Mesothelial cell of epicardium (in vitro differentiated cells): ENCODE measurements around the gene GIMAP2. TPM values are rescaled to one million over a fixed set of nuclear protein-coding genes. Genes with fewer than 3 reads are reported as not detected.

Experiments used
- DNase-seq, 2 experiments: peaks; one replicate each; pipeline ENCODE4 v3.0.0; 2021; ENCODE audit warnings: low spot score in 2 of 2; ENCODE audit not compliant: unreplicated experiment in 2 of 2
- H3K27ac Mint-ChIP-seq: 2 replicates; pipeline ENCODE4 v1.8.0; 2021; ENCODE audit warnings: mixed read lengths
- H3K27me3 Mint-ChIP-seq: 2 replicates; pipeline ENCODE4 v1.8.0; 2021; ENCODE audit warnings: low read depth, mixed read lengths
- H3K36me3 Mint-ChIP-seq: 2 replicates; pipeline ENCODE4 v1.8.0; 2021; ENCODE audit warnings: mixed read lengths
- H3K4me1 Mint-ChIP-seq: 2 replicates; pipeline ENCODE4 v1.8.0; 2021; ENCODE audit warnings: mixed read lengths
- H3K4me3 Mint-ChIP-seq: 2 replicates; pipeline ENCODE4 v1.8.0; 2021; ENCODE audit warnings: mild to moderate bottlenecking, moderate library complexity, mixed read lengths
- H3K9me3 Mint-ChIP-seq: 2 replicates; pipeline ENCODE4 v1.8.0; 2021; ENCODE audit warnings: mixed read lengths
- total RNA-seq: library from RNA; stranded (reverse); gene quantifications from 3 replicates; pipeline ENCODE4 v1.2.1, GENCODE V29; 2021
- TF ChIP-seq, protein P1 (sequence below): fragments of 200-600 bp; sonication (generic); IDR thresholded peaks from one replicate; pipeline ENCODE4 v1.5.0; 2021; ENCODE audit warnings: antibody characterized with exemption; ENCODE audit not compliant: unreplicated experiment

The GIMAP2 gene
- not detected in 3 replicates for total RNA-seq

DNA sequence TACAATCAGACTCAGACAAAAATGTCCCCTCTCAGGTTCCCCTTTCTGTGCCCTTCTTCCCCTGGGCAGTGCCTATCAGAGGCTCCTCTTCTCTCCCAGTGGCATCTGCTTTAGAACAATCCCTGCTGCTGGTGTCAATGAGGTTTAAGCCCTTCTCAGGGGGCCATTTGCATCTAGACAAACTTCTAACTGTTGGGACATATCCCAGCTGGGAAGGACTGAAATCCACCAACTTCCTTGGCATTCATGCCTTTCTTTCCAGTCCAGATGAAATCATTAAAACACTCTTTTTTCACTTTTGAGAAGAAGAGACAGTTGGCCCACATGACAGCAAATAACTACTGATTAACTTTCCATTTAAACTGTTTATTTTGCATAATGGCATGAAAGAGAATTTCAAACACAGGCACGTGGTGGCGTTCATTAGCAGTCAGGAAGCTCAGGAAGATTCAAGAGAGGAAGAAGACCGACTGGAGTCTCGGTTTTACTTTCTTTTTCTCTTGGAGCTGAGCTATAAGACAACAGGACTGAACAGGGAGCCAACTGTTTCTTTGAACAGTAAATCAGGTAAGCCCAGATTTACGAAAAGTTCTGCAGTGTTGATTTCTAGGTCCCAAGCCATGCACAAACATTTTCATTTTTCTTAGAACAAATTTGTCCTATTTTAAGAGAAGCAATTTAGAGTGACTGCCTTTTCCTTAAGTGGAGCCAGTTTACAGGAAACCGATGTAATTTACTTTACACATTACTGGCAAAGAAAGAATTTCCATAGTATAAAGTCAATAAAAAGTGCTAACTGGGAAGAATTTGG is at the start of gene GIMAP2:
Gene GIMAP2 (plus strand): TSS at position 488 of the 811 bp plus-strand sequence. CDS start 1,354 bp downstream, outside the sequence.
- Mint-ChIP-seq H3K27me3 (peaks cover 2% of the 10 kb centered on the region), H3K27ac (no peak within 1 kb of the TSS), H3K4me3 (no peak within 1 kb of the TSS)

DNA sequence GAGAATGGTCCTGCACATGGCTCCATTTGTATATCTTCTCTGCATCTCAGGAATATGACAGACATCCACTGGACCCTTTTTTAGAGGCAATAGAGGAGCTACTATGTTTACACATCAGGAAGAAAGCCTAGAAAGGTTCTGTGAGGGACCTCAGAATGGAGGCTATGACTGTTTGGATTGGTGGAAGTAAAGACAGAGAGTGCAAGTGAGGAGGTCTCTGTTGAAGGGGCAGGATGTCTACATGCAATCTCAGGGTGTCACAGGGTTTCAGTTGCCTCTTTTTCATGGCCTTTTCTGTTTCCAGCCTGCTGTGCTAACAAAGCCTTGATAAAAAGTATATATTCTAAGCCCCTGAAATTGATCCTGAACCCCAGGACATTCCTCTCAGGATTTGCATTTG is 43.7 kb upstream of the GIMAP2 start:
- Mint-ChIP-seq H3K4me3 (no peak overlapping the region), H3K27ac (no peak overlapping the region), H3K36me3 (no peaks in the 10 kb centered on the region), H3K9me3 (peaks cover 59% of the 10 kb centered on the region), H3K4me1 (no peaks in the 10 kb centered on the region), H3K27me3 (no peaks in the 10 kb centered on the region)
- DNase-seq: no peak
- TF ChIP-seq, protein P1, sequence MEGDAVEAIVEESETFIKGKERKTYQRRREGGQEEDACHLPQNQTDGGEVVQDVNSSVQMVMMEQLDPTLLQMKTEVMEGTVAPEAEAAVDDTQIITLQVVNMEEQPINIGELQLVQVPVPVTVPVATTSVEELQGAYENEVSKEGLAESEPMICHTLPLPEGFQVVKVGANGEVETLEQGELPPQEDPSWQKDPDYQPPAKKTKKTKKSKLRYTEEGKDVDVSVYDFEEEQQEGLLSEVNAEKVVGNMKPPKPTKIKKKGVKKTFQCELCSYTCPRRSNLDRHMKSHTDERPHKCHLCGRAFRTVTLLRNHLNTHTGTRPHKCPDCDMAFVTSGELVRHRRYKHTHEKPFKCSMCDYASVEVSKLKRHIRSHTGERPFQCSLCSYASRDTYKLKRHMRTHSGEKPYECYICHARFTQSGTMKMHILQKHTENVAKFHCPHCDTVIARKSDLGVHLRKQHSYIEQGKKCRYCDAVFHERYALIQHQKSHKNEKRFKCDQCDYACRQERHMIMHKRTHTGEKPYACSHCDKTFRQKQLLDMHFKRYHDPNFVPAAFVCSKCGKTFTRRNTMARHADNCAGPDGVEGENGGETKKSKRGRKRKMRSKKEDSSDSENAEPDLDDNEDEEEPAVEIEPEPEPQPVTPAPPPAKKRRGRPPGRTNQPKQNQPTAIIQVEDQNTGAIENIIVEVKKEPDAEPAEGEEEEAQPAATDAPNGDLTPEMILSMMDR: no peak

More for the DNA sequence above, at the start of gene GIMAP2:
- H3K4me1 Mint-ChIP-seq: no peaks in the 10 kb centered on the region
- no peak for DNase-seq
- peaks cover 13% of the 10 kb centered on the region for H3K9me3 Mint-ChIP-seq
- H3K36me3 Mint-ChIP-seq: no peaks in the 10 kb centered on the region
- TF ChIP-seq, protein P1: no peak

DNA sequence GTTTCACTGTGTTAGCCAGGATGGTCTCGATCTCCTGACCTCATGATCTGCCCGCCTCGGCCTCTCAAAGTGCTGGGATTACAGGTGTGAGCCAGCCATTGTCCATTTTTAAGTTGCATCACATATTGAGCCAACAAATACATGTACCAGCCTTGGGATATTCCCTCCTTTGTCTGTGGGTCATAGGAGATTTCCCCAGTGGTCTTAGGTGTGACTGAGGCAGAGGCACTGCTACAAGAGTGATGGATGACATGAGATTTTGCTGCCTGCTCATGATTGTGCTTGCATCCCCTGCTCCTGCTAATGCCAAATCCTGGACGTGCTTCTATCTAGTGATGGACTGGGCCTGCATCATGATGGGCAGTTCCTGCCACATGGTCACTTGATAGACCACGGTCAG is 42.6 kb upstream of the GIMAP2 start:
- no peak for DNase-seq
- H3K27me3 Mint-ChIP-seq: no peaks in the 10 kb centered on the region
- no peaks in the 10 kb centered on the region for H3K4me1 Mint-ChIP-seq
- TF ChIP-seq, protein P1: no peak
- peaks cover 49% of the 10 kb centered on the region for H3K9me3 Mint-ChIP-seq
- H3K27ac Mint-ChIP-seq: no peak overlapping the region
- no peaks in the 10 kb centered on the region for H3K36me3 Mint-ChIP-seq
- H3K4me3 Mint-ChIP-seq: no peak overlapping the region

DNA sequence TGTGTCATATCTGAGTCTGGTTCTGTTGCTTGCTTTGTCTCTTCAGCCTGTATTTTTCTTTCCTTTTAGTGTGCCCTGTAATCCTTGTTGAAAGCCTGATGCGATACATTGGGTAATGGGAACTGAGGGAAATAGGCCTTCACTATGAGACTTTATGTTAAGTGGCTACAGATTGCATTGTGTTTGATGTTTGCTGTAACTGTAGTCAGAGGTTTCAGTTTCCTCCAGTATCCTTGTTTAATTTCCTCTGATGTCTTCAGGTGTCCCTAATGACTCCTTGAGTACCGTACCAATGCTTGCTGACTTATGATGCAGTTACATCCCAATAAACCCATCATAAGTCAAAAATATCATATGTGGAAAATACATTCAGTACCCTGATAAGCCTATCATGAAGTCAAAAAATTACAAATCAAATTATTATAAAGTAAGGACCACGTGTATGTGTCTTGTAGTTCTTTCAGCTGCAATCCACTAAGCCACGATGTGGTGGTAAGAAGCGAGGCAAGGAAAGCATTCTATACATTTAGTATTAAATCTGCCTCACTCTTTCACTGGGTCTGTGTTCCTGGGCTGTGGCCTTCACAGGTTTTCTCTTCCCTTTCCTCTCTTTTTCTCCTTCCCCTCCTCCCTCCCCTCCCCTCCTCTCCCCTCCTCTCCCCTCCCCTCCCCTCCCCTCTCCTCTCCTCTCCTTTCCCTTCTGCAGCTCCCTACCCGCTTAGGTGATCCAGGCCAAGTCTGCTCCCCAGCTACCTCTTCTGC is 40.1 kb upstream of the GIMAP2 start:
- H3K27ac Mint-ChIP-seq: no peak overlapping the region
- no peak overlapping the region for H3K4me3 Mint-ChIP-seq
- no peaks in the 10 kb centered on the region for H3K27me3 Mint-ChIP-seq
- no peaks in the 10 kb centered on the region for H3K36me3 Mint-ChIP-seq
- TF ChIP-seq, protein P1: no peak
- H3K4me1 Mint-ChIP-seq: no peaks in the 10 kb centered on the region
- peaks cover 38% of the 10 kb centered on the region for H3K9me3 Mint-ChIP-seq
- DNase-seq: no peak

DNA sequence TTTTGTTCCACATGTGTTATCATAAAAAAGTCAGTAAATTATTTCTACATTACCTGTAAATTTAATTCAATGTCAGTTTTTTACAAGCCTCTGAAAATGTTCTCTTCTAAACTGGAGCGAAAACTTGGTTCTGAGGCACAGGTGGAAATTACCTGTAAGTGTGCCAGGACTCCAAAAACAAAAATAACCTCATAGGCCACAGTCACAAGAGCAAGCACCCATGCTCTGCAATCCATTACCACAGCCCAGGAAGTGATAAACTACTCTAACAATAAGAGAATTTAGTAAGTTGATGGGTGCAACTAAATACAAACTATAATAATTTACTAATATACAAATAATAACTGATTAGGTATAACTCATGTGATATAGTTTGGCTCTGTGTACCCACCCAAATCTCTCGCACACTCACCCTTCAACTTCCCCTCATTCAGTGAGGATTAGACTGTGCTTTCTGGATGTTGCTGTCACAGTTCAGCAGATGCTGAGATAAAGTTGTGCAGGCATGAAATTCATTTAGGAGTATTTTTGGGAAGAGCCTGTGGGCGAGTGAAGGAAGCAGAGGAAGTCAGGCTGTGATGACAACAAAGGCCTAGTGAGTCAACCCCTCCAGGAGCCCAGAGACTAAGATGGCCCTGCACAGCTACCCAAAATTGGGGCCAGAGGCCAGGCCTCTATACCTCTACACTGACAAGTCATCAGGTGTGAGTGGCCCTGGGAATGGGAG is 37.0 kb upstream of the GIMAP2 start:
- Mint-ChIP-seq H3K27me3 (no peaks in the 10 kb centered on the region), H3K4me1 (no peaks in the 10 kb centered on the region), H3K27ac (no peak overlapping the region), H3K4me3 (no peak overlapping the region), H3K9me3 (peaks cover 45% of the 10 kb centered on the region), H3K36me3 (no peaks in the 10 kb centered on the region)
- TF ChIP-seq, protein P1: no peak
- no peak for DNase-seq
